K562 (cell line): ENCODE data around the gene BAZ2A. TPM values are rescaled to one million over a fixed set of nuclear protein-coding genes. Genes with fewer than 3 reads are reported as not detected.

Experiments
- ATAC-seq: fragments of 200-7000 bp; cut with Tn5 transposase; 3 replicates; pipeline ENCODE4 v1.9.1; 2020; ENCODE audit warnings: moderate library complexity
- BruUV-seq: library from RNA; stranded (reverse); fragments of 400-500 nt; replicated peaks from 2 replicates; lab custom pipeline; 2021; lab: Mats Ljungman, UMichigan
- CTCF ChIA-PET: fragments of 300-600 bp; formaldehyde crosslinking; extraction: SDS; loops from one replicate; lab custom pipeline; 2021; ENCODE audit warnings: low intra/inter-chr PET ratio; lab: Yijun Ruan, JAX
- POLR2A ChIA-PET: fragments of 300-600, 350-650 bp; sonication (Branson Sonifier 250); formaldehyde crosslinking; extraction: SDS; loops from one replicate; lab custom pipeline; 2021; ENCODE audit warnings: antibody characterized with exemption, inconsistent platforms; lab: Yijun Ruan, JAX
- DNase-seq, 4 experiments: peaks; one replicate each; pipeline versions ENCODE4 v3.0.0 to v3.0.0-alpha.2; 2011 to 2018; ENCODE audit warnings: low spot score in 3 of 4, mixed read lengths in 3 of 4; ENCODE audit errors: extremely low read depth in 1 of 4
- FAIRE-seq: peaks from 2 replicates; lab custom pipeline; 2011; peaks lifted over from hg19 to GRCh38; lab: Jason Lieb, UNC
- H2AFZ ChIP-seq: 2 replicates; pipeline ENCODE4 v1.6.0; 2011; ENCODE audit warnings: low read depth, low read length, control low read depth, inconsistent platforms
- H3K27ac ChIP-seq: fragments of 200-600 bp; 3 replicates; pipeline ENCODE4 v1.8.0; 2011; ENCODE audit warnings: low read depth, mild to moderate bottlenecking, control low read depth, inconsistent platforms, low read length, moderate library complexity, mixed read lengths; ENCODE audit errors: extremely low read depth
- H3K27me3 ChIP-seq, 2 experiments: fragments of 300-600 bp in 1 of 2; 2 replicates in 1 of 2; 3 replicates in 1 of 2; pipeline versions ENCODE4 v1.6.0 to v1.8.0; 2011; ENCODE audit warnings: inconsistent platforms in 2 of 2, low read length in 2 of 2, mild to moderate bottlenecking in 1 of 2, mixed read lengths in 1 of 2, moderate library complexity in 1 of 2; ENCODE audit not compliant: control insufficient read depth in 2 of 2, insufficient read depth in 2 of 2
- H3K36me3 ChIP-seq: fragments of 300-600 bp; 3 replicates; pipeline ENCODE4 v1.8.0; 2011; ENCODE audit warnings: mild to moderate bottlenecking, low read length, inconsistent platforms; ENCODE audit not compliant: control insufficient read depth, insufficient read depth
- H3K4me1 ChIP-seq, 2 experiments: fragments of 200-600 bp in 1 of 2; replicated peaks in 1 of 2; 2 replicates in 1 of 2; 3 replicates in 1 of 2; pipeline versions ENCODE4 v1.5.1 to v1.8.0; 2011; ENCODE audit warnings: inconsistent platforms in 2 of 2, low read length in 2 of 2, mild to moderate bottlenecking in 1 of 2, mixed read lengths in 1 of 2, moderate library complexity in 1 of 2; ENCODE audit not compliant: control insufficient read depth in 2 of 2, insufficient read depth in 2 of 2
- H3K4me2 ChIP-seq: 2 replicates; pipeline ENCODE4 v1.6.1; 2011; ENCODE audit warnings: low read length, control low read depth, inconsistent platforms, mixed read lengths; ENCODE audit not compliant: insufficient read depth
- H3K4me3 ChIP-seq: fragments of 200-600 bp; sonication (generic), shearing (Covaris generic); 2 replicates; pipeline ENCODE4 v1.5.1; 2016; ENCODE audit warnings: control low read depth, inconsistent platforms
- H3K79me2 ChIP-seq: fragments of 200-600 bp; 3 replicates; pipeline ENCODE4 v1.8.0; 2011; ENCODE audit warnings: low read length, inconsistent platforms; ENCODE audit not compliant: control insufficient read depth, insufficient read depth
- H3K9ac ChIP-seq, 2 experiments: 2 replicates each; pipeline versions ENCODE4 v1.6.0 to v1.6.1; 2011; ENCODE audit warnings: low read depth in 2 of 2, low read length in 2 of 2, control low read depth in 1 of 2, inconsistent platforms in 1 of 2, mild to moderate bottlenecking in 1 of 2, mixed read lengths in 1 of 2; ENCODE audit not compliant: insufficient read depth in 1 of 2
- H3K9me1 ChIP-seq: one replicate; pipeline ENCODE4 v1.6.0; 2011; ENCODE audit warnings: inconsistent platforms, mild to moderate bottlenecking, low read length, moderate library complexity; ENCODE audit not compliant: control insufficient read depth, insufficient read depth
- H3K9me3 ChIP-seq: replicated peaks from 2 replicates; pipeline ENCODE4 v1.5.1; 2011; ENCODE audit warnings: low read depth, low read length, inconsistent platforms; ENCODE audit not compliant: control insufficient read depth, insufficient read depth
- H4K20me1 ChIP-seq: replicated peaks from 2 replicates; pipeline ENCODE4 v1.6.1; 2011; ENCODE audit warnings: low read length, inconsistent platforms, mixed read lengths; ENCODE audit not compliant: control insufficient read depth, insufficient read depth
- ETV5 ChIP-seq: sonication (generic); formaldehyde crosslinking; IDR thresholded peaks from 2 replicates; pipeline ENCODE4 v1.4.0; 2020; ENCODE audit warnings: low read depth, mild to moderate bottlenecking, missing genetic modification reagents
- ILF3 ChIP-seq: fragments of 450-650 bp; IDR thresholded peaks from 2 replicates; pipeline ENCODE4 v1.6.1; 2018; ENCODE audit warnings: antibody characterized with exemption, mild to moderate bottlenecking, moderate library complexity, borderline replicate concordance
- KAT2B ChIP-seq: IDR thresholded peaks from one replicate; pipeline ENCODE4 v1.6.1; 2012; ENCODE audit warnings: low read depth, mild to moderate bottlenecking, control low read depth, inconsistent platforms, low read length, moderate library complexity
- SMARCC2 ChIP-seq: fragments of 450-650 bp; IDR thresholded peaks from 2 replicates; pipeline ENCODE4 v1.6.1; 2017; ENCODE audit warnings: antibody characterized with exemption, moderate library complexity, mild to moderate bottlenecking, low read depth
- ZNF280B ChIP-seq: fragments of 250-450 bp; sonication (Bioruptor Pico); IDR thresholded peaks from 2 replicates; pipeline ENCODE4 v1.5.1; 2021; ENCODE audit warnings: mild to moderate bottlenecking
- WGBS: fragments of 100-300 bp; shearing (Covaris generic); methylation state at CpG from one replicate; pipeline ENCODE4 v1.1.6; 2016; ENCODE audit warnings: low coverage, mixed read lengths; ENCODE audit not compliant: insufficient coverage; ENCODE audit errors: missing lambda C conversion rate; 5-methylcytosine and 5-hydroxymethylcytosine counted together
- in situ Hi-C: fragments of 300-500 bp; cut with MboI; formaldehyde crosslinking; loops from 4 replicates; pipeline ENCODE4 v1.15.0; 2018; ENCODE audit warnings: inconsistent platforms, mixed read lengths
- intact Hi-C: fragments of 100-400 bp; cut with micrococcal nuclease; formaldehyde crosslinking; loops from 2 replicates; pipeline ENCODE4 v1.14.2; 2022
- polyA plus RNA-seq, 8 experiments: library from polyadenylated mRNA; depleted of rRNA in 4 of 8; stranded (reverse) in 5 of 8; unstranded in 3 of 8; fragments of >200 nt; fragmentation: Nextera tagmentation in 2 of 8; fragmentation: Illumina TruSeq in 1 of 8; extraction: Ambion mirVana in 2 of 8; extraction: Trizol in 1 of 8; gene quantifications; 2 replicates each; pipeline versions ENCODE4 v1.2.1 to v1.2.3, GENCODE V29; 2011 to 2014; ENCODE audit warnings: inconsistent platforms in 1 of 8, missing spikeins in 1 of 8
- total RNA-seq, 7 experiments: library from RNA; depleted of rRNA in 6 of 7; stranded (reverse); fragments of >200 nt in 6 of 7; fragmentation: Illumina TruSeq in 2 of 7; extraction: Trizol in 2 of 7; gene quantifications; 2 replicates each; pipeline versions ENCODE4 v1.2.1 to v1.2.3, GENCODE V29; 2011 to 2021; ENCODE audit warnings: low replicate concordance in 1 of 7

The BAZ2A gene
- total and polyA plus RNA-seq, 9 of the 15 experiments (the other 6 are each of a cell fraction or from before 2014, with no cell fraction given): 4.5 to 86.4 (median 26.2) TPM

- 96% methylated on average over 6 of the region's 6 CpGs for WGBS
- CTCF ChIA-PET: no interaction called here
- peaks cover 91% of the 10 kb centered on the region for H3K36me3 ChIP-seq
Measured at GRCh38 chr12:56600753-56601152, 29.4 kb downstream of the BAZ2A start.

More at GRCh38 chr12:56600753-56601152, 29.4 kb downstream of the BAZ2A start:
- POLR2A ChIA-PET: interaction anchor here (0.9 to 2.9 kb wide), 3 partner anchors 11 to 22 kb away, joined by 4 to 13 read pairs (median 5); no protein-coding TSS in a partner anchor
- BruUV-seq: no TSS peak
- FAIRE-seq (no peak), DNase-seq (no peak), ATAC-seq (no peak)
- in situ Hi-C loops (no loop called here), intact Hi-C loops (no loop called here)
- Histone ChIP-seq H3K27ac (no peak overlapping the region), H3K9me1 (no peaks in the 10 kb centered on the region), H4K20me1 (0 out of 2 replicates have a peak, but pooled peaks cover 5% of the 10 kb centered on the region), H3K9me3 (no peaks in the 10 kb centered on the region), H3K27me3 (no peaks in the 10 kb centered on the region), H2AFZ (no peak overlapping the region), H3K4me3 (no peak overlapping the region), H3K4me2 (no peak overlapping the region), H3K9ac (no peak overlapping the region), H3K4me1 (no peaks in the 10 kb centered on the region), H3K79me2 (no peaks in the 10 kb centered on the region)
- TF ChIP-seq SMARCC2: no peak
- no peak for TF ChIP-seq ETV5
- no peak for TF ChIP-seq ZNF280B (CRISPR knock-in tag)
- TF ChIP-seq ILF3: no peak
- no peak for TF ChIP-seq KAT2B
